Thyroid gland (tissue), 4 donors: ENCODE results near the gene NCOA5. TPM values are rescaled to one million over a fixed set of nuclear protein-coding genes. Genes with fewer than 3 reads are reported as not detected.

Experiments used
- DNase-seq, 2 donors: peaks; one replicate each; pipeline ENCODE4 v3.0.0-alpha.2; 2019
- H3K27ac ChIP-seq, 3 donors: fragments of 200-600 bp; sonication (generic); 1 replicate in 2 of 3; 2 replicates in 1 of 3; pipeline ENCODE4 v1.5.1; 2016 to 2019; ENCODE audit warnings: mild to moderate bottlenecking in 1 of 3, moderate library complexity in 1 of 3
- H3K27me3 ChIP-seq: fragments of 200-600 bp; sonication (generic); one replicate; pipeline ENCODE4 v1.5.1; 2019
- H3K36me3 ChIP-seq, 2 donors: fragments of 200-600 bp; sonication (generic); one replicate each; pipeline ENCODE4 v1.5.1; 2016 to 2019
- H3K4me1 ChIP-seq, 2 donors: fragments of 200-600 bp; sonication (generic); one replicate each; pipeline ENCODE4 v1.5.1; 2017 to 2019
- H3K4me3 ChIP-seq, 3 donors: fragments of 200-600 bp; sonication (generic); replicated peaks in 1 of 3; 1 replicate in 2 of 3; 2 replicates in 1 of 3; pipeline ENCODE4 v1.5.1; 2016; ENCODE audit warnings: mild to moderate bottlenecking in 1 of 3
- H3K9me3 ChIP-seq: fragments of 200-600 bp; sonication (generic); one replicate; pipeline ENCODE4 v1.5.1; 2017
- CTCF ChIP-seq, 6 experiments: fragments of 200-600 bp in 3 of 6; fragments of 450-650 bp in 3 of 6; sonication (generic) in 3 of 6; IDR thresholded peaks; one replicate each; pipeline ENCODE4 v1.5.1; 2016 to 2019; ENCODE audit warnings: antibody characterized with exemption in 6 of 6, mild to moderate bottlenecking in 2 of 6, inconsistent platforms in 1 of 6, moderate library complexity in 1 of 6
- POLR2A ChIP-seq, 2 donors: fragments of 450-650 bp; IDR thresholded peaks; one replicate each; pipeline ENCODE4 v1.6.1; 2017; ENCODE audit warnings: antibody characterized with exemption in 2 of 2, mild to moderate bottlenecking in 2 of 2, moderate library complexity in 1 of 2
- WGBS, 2 donors: methylation state at CpG; one replicate each; pipeline ENCODE4 v1.1.5; 2017; 5-methylcytosine and 5-hydroxymethylcytosine counted together
- intact Hi-C: fragments of 100-400 bp; cut with DNase I; formaldehyde crosslinking; loops from one replicate; pipeline ENCODE4 v1.15.1; 2023
- total RNA-seq, 4 donors: library from RNA; depleted of rRNA; stranded (reverse); fragments of >200 nt; gene quantifications; one replicate each; pipeline ENCODE4 v1.2.3, GENCODE V29; 2016

Gene NCOA5
- total RNA-seq, 4 donors from 2014 or later = 31.4 to 46.1 (median 37.4) TPM

GRCh38 chr20:46123482-46124245, 33.9 kb upstream of the NCOA5 start:
- no peaks in the 10 kb centered on the region for H3K36me3 ChIP-seq
- TF ChIP-seq POLR2A (IDR thresholded peaks at IDR 0.05) = no peak
- TF ChIP-seq CTCF (IDR thresholded peaks at IDR 0.05) = no peak
- intact Hi-C loops = no loop called here

GRCh38 chr20:46122516-46123481, 33.0 kb upstream of the NCOA5 start:
- Histone ChIP-seq H3K4me3 (no peak overlapping the region), H3K9me3 (no peaks in the 10 kb centered on the region), H3K27me3 (no peaks in the 10 kb centered on the region), H3K4me1 (peaks cover 8 to 13% of the 10 kb centered on the region in 2 donors), H3K27ac (no peak overlapping the region), H3K36me3 (no peaks in the 10 kb centered on the region)
- intact Hi-C loops = no loop called here
- no peak for TF ChIP-seq POLR2A (IDR thresholded peaks at IDR 0.05)
- TF ChIP-seq CTCF (IDR thresholded peaks at IDR 0.05) = no peak
- 86 to 91% methylated on average over 15 of the region's 15 CpGs for WGBS, 2 donors
- no peak for DNase-seq

More at GRCh38 chr20:46123482-46124245, 33.9 kb upstream of the NCOA5 start:
- no peak overlapping the region for H3K27ac ChIP-seq
- peaks cover 8 to 13% of the 10 kb centered on the region in 2 donors for H3K4me1 ChIP-seq
- no peak for DNase-seq
- no peaks in the 10 kb centered on the region for H3K27me3 ChIP-seq
- 90 to 95% methylated on average over 11 of the region's 11 CpGs for WGBS, 2 donors
- H3K9me3 ChIP-seq = no peaks in the 10 kb centered on the region
- H3K4me3 ChIP-seq = no peak overlapping the region

GRCh38 chr20:46122071-46122470, 32.3 kb upstream of the NCOA5 start:
- DNase-seq = no peak
- H3K9me3 ChIP-seq = no peaks in the 10 kb centered on the region
- peaks cover 13 to 17% of the 10 kb centered on the region in 2 donors for H3K4me1 ChIP-seq
- H3K4me3 ChIP-seq = no peak overlapping the region
- no peak for TF ChIP-seq POLR2A (IDR thresholded peaks at IDR 0.05)
- TF ChIP-seq CTCF (IDR thresholded peaks at IDR 0.05) = no peak
- intact Hi-C loops = no loop called here
- H3K36me3 ChIP-seq = no peaks in the 10 kb centered on the region
- no peak overlapping the region for H3K27ac ChIP-seq
- 67 to 85% methylated on average over 11 of the region's 11 CpGs for WGBS, 2 donors
- H3K27me3 ChIP-seq = no peaks in the 10 kb centered on the region

- intact Hi-C loops = no loop called here
- H3K9me3 ChIP-seq = no peaks in the 10 kb centered on the region
- TF ChIP-seq CTCF (IDR thresholded peaks at IDR 0.05) = no peak
- TF ChIP-seq POLR2A (IDR thresholded peaks at IDR 0.05) = no peak
- no peak overlapping the region for H3K27ac ChIP-seq
- no peak overlapping the region for H3K4me3 ChIP-seq
- no peaks in the 10 kb centered on the region for H3K36me3 ChIP-seq
- no peak for DNase-seq
- 54 to 63% methylated on average over 2 of the region's 2 CpGs for WGBS, 2 donors
- H3K4me1 ChIP-seq = peaks cover 13 to 17% of the 10 kb centered on the region in 2 donors
- no peaks in the 10 kb centered on the region for H3K27me3 ChIP-seq
These were observed 31.6 kb upstream of the NCOA5 start for GRCh38 chr20:46121184-46121930.
